HG02571 (cell line): ENCODE measurements around the gene ALG8.
A peak's percentile ranks its signal among the peaks of the same experiment; 100 is the strongest.

Source experiments
- ATAC-seq: cut with Tn5 transposase; IDR thresholded peaks from one replicate; pipeline ENCODE4 v1.9.1; 2021; ENCODE audit warnings: mild to moderate bottlenecking, moderate library complexity; ENCODE audit not compliant: unreplicated experiment

Gene ALG8

GRCh38 chr11:78161346-78161745 lies 21.9 kb upstream of the ALG8 start:
- ATAC-seq = no peak

- ATAC-seq = no peak
These were observed 21.1 kb upstream of the ALG8 start for GRCh38 chr11:78160557-78160956.

- no peak for ATAC-seq
These were observed 19.7 kb upstream of the ALG8 start for GRCh38 chr11:78158987-78159652.

GRCh38 chr11:78156127-78156844 lies 16.9 kb upstream of the ALG8 start:
- ATAC-seq = no peak

- ATAC-seq = no peak
These were observed 12.4 kb upstream of the ALG8 start for GRCh38 chr11:78151804-78152203.

DNA sequence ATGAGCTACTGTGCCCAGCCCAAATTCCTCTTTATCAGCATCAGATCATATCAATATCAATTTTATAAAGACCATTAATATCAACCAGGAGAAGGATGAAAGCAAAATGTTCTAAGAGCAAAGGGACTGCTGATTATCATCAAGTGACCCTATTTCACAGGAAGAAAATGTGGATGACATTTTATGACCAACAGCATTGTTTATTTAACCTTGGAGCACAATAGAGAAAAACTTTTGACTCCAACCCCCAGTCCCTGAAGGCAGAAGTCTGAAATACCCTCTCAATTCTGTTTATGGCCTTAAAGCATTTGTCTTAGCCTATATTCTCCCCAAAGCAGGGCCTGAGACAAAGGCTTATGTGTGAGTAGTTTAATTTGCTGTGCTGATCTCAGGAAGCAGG lies 11.3 kb upstream of the ALG8 start:
- no peak for ATAC-seq

- no peak for ATAC-seq
These were observed 10.9 kb upstream of the ALG8 start for GRCh38 chr11:78150346-78150745.

DNA sequence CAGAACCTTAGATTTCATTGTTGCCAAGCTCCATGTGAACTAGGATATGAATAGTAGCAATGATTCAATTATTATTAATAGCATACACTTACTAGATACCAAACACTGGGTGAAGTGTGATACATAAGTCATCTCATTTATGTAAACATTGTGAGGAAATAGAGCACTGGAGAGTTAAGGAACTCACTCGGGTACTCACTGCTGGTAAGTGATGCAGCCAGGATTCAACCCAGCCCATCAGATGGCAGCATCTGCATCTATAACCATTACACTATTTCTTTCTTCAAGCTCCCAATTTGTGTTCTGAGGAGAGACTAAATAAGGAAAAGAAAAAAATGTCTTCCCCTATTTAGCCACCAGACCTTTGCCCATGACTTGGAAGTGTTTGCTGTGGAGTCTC lies 10.2 kb upstream of the ALG8 start:
- ATAC-seq = no peak

GRCh38 chr11:78147807-78148206 lies 8.4 kb upstream of the ALG8 start:
- ATAC-seq = no peak

- ATAC-seq = no peak
These were observed 6.1 kb upstream of the ALG8 start for GRCh38 chr11:78145511-78146025.

DNA sequence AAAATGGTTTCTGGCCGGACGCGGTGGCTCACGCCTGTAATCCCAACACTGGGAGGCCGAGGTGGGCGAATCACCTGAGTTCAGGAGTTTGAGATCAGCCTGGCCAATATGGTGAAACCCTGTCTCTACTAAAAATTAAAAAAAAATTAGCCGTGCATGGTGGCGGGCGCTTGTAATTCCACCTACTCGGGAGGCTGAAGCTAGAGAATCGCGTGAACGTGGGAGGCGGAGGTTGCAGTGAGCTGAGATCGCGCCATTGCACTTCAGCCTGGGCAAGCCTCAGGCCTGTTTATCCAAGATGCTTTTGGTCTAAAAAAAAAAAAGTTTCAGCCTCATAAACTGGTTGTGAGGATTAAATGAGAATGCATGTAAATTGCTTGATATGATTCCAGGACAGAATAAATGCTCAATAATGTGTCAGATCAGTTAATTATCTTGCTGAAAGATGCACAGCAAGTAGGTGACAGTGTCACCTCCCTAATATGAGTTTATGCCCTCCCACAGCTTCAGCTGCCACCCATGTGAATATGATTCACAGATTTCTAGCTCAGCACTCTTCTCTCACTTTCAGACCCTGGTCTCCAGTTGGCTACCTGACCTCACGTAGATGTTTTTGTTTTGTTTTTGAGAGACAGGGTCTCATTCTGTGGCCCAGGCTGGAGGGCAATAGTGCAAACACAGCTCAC lies 1.1 kb upstream of the ALG8 start:
- ATAC-seq = no peak

DNA sequence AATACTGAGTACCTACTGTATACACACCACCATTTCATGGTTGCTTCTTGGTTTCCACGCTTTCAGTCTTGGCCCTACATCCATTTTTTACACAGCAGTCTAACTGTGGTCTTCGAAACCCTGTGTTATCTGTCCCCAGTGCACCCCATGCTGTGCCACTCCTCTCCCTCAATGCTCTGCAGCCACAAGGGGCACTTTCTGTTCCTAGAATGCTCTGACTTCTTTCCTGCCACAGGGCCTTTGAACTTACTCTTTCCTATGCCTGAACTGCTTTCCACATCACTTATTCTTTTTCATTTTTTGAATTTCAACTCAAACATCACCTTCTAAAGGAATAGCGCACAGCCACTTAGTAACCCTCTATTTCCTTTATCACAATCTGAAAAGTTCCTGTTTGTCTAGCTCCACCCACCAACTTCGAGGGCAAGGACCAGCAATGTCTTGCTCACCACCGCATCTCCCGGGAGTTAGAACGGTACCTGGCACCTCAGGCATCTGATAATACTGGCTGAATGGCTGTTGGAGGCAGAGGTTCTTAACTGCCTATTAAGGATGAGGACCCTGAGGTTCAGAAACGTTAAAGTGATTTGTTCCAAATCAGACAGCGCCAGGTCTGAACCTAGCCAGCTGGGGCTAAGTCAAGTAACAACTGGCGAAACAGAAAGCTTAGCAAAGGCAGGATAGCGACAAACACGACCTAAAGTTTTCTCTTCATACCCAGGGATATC lies 568 bp downstream of the ALG8 start:
- peak; percentile 28 for ATAC-seq

- ATAC-seq = no peak
These were observed 1.1 kb downstream of the ALG8 start for GRCh38 chr11:78138291-78138690.

- no peak for ATAC-seq
These were observed 7.0 kb downstream of the ALG8 start for GRCh38 chr11:78132475-78132874.

- no peak for ATAC-seq
These were observed 7.5 kb downstream of the ALG8 start for GRCh38 chr11:78131956-78132355.

- no peak for ATAC-seq
These were observed 12.0 kb downstream of the ALG8 start for GRCh38 chr11:78127403-78127802.

GRCh38 chr11:78112582-78113275 lies 26.7 kb downstream of the ALG8 start:
- no peak for ATAC-seq

- ATAC-seq = no peak
These were observed 28.1 kb downstream of the ALG8 start for GRCh38 chr11:78111298-78111697.

DNA sequence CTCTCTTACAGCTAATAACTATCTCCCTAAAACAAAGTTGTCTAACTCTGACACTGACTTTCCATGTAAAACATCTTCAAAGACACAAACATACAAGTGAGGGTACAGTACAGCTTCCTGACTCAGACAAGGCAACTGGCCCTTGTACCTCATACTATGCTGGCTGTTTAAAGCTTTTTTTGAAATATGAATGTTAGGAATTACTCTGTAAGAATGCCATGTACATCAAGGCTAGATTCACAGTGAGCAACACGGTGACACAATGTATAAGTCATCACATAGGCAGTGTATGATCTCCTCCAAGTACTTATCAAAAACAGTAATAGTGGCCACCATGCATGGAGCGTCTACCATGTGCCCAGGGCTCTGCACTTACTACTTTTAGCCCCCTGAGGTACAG lies 28.6 kb downstream of the ALG8 start:
- no peak for ATAC-seq

GRCh38 chr11:78110351-78110750 lies 29.1 kb downstream of the ALG8 start:
- no peak for ATAC-seq
